Measurements from ENCODE around the gene RNF223.

Gene RNF223

DNA sequence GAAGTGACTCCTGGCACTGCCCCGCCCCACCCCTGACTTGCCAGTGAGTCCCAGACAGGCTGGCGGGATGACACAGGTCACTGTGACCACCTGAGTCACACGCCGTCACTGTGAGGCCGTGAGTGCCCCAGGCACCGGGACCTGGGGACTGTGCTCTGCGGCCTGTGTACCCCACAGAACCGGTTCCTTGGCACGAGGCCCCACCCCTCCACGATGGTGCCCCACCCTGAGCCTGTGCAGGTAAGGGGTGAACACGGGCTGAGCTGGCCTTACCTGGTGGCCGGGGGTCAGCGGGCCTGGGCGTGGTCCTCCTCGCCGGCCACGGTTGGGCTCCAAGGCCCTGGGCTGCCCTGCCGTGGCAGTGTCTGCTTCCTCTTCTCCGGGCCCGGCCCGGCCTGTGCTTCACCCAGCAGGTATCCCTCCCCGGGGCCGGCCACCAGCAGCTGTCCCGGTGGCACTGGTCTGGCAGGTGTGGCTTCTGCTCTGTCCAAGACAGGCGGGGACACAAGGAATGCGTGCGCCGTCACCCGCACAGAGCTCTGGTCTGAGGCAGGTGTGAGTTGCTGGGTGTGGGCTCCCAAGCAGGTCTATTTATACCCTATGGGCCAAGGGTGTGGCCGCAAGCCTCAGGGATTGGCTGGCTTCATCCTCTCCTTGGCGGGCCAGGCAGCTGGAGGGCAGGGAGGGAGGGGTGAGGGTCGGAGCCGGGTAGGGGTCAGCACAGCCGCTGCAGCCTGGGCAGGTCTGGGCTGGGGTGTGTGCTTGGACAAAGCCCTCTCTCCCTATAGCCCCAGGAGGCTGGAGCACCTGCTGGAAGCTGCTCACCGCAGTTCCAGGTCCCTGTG lies at the start of gene RNF223:
TSS of gene RNF223 (minus strand) at position 564 of the 845 bp plus-strand sequence. CDS start 1,740 bp downstream, outside the sequence.
- no peak for DNase-seq (ENCODE audit: low read depth in 2 of 2, low spot score in 1 of 2)

GRCh38 chr1:1122981-1123480 lies 48.9 kb upstream of the RNF223 start:
- no peak for DNase-seq (ENCODE audit: low read depth in 2 of 2, low spot score in 1 of 2)

- DNase-seq (ENCODE audit: low read depth in 2 of 2, low spot score in 1 of 2), result peak; percentile 56 to 74
Observed at GRCh38 chr1:1122078-1122811, 48.1 kb upstream of the RNF223 start.

- no peak for DNase-seq (ENCODE audit: low read depth in 2 of 2, low spot score in 1 of 2)
Observed at GRCh38 chr1:1121611-1122077, 47.5 kb upstream of the RNF223 start.

DNA sequence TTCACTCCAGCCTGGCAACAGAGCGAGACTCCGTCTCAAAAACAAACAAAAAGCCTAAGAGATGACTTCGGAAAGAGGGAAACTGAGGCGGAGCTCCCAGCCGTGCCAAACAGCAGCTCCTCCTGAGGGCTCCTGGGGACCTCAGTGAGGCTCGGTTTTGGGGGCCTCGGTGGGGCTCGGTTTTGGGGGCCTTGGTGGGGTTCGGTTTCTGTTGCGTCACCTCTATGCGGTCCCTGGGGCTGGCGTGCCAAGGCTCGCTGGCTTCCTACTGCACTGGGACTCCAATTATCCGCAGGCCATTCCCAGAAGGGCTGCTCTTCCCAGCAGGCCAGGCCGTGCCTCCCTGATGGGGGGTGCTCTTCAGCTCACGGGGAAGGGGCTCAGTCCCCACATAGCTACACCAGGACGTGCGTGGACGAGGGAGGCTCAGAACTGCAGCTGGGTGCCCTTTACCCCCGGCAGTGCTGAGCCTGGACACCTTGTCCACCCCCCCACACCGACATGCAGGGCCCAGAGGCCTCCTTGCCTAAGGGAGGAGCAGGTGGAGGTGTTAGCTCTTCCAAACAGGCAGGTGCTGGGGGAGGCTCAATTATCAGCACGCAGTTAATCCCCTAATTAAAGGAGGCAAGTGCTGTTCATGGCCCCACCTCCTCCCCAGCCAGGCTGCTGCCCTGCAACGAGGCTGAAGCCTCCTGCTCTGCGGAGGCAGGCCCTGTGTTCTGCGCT lies 46.9 kb upstream of the RNF223 start:
- no peak for DNase-seq (ENCODE audit: low read depth in 2 of 2, low spot score in 1 of 2)

DNA sequence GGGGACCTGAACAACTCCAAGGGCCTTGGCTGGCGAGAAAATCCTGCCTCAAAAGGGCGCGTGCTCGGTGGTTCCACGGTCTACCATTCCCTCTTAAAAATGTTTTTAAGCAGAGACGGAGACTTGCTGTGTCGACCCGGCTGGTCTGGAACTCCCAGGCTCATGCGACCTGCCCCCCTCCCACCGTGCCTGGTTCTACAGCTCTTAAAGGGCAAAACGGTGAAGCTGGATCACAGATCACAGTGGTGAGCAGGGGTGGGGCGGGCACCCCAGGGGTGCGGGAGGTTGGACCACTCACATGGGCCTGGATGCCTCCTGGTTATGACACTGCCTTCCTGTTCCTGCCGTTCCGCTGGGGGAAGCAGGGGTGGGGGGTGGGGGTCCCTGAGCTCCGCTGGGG lies 46.0 kb upstream of the RNF223 start:
- no peak for DNase-seq (ENCODE audit: low read depth in 2 of 2, low spot score in 1 of 2)

- DNase-seq (ENCODE audit: low read depth in 2 of 2, low spot score in 1 of 2), result no peak
Observed at GRCh38 chr1:1119272-1119890, 45.3 kb upstream of the RNF223 start.

DNA sequence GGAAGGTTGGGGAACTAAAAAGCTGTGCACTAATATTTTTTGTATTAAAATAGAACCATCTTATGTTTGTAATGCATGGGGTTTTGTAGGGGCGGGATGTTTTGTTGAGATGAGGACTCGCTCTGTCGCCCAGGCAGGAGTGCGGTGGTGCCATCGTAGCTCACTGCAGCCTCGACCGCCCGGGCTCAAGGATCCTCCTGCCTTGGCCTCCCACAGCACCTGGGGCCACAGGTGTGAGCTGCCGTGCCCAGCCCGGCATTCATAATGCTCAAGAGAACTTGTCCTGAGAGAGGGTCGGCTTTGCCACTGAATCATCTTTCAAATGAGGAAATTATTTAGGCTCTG lies 44.7 kb upstream of the RNF223 start:
- no peak for DNase-seq (ENCODE audit: low read depth in 2 of 2, low spot score in 1 of 2)

DNA sequence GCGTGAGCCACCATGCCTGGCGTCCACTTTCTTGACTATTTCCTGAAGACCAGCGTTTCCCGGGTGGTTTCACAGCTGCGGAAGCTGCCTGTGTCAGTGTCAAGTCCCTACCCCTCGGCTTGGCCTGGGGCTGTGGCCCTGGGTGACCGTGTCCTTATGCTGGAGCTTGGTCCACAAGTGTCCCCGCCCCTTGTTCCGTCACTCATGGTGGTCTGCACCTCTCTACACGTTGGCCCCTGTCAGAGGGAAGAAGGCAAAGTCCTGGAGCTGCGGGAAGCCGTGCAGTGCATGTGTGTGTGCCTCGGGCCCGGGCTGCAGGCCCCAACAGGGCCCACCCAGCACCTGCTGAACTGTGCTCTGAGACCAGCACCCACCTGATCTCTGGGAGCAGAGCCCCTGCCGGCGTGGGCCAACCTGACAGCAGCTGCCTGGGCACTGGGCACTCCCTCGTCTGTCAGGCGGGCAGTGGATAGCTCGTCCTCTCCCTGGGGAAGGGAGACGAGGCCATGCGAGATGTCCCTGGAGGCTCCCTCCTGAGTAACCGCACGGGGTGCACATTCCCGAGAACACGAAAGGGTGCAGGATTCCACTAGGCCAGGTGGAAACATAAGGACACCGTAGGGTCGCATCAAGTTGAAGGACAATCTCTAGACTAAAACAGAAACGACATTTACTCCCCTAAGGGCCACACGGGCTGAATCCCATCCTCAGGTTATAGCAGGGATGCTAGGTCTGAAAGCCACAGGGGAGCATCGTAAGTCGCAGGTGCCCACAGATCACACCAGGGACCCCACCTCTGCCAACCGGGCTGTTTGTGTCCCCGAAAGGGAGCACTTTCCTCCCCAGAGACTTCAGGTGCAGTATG lies 44.1 kb upstream of the RNF223 start:
- no peak for DNase-seq (ENCODE audit: low read depth in 2 of 2, low spot score in 1 of 2)

DNA sequence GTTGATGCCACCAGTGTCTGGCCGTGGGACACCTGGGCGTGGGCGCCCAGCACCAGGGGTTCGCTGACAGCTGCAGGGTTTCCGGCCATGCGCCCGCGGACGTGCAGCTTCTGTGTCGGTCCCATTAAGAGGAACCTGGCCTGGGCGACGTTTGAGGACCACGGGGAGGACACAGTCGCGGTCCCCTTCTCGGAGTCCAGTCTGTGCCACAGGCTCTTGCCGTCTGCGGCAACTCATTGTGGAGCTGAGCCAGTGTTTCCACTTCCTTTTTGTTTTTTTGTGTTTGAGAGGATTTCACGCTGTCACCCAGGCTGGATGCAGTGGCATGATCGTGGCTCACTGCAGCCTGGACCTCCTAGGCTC lies 43.3 kb upstream of the RNF223 start:
- no peak for DNase-seq (ENCODE audit: low read depth in 2 of 2, low spot score in 1 of 2)

DNA sequence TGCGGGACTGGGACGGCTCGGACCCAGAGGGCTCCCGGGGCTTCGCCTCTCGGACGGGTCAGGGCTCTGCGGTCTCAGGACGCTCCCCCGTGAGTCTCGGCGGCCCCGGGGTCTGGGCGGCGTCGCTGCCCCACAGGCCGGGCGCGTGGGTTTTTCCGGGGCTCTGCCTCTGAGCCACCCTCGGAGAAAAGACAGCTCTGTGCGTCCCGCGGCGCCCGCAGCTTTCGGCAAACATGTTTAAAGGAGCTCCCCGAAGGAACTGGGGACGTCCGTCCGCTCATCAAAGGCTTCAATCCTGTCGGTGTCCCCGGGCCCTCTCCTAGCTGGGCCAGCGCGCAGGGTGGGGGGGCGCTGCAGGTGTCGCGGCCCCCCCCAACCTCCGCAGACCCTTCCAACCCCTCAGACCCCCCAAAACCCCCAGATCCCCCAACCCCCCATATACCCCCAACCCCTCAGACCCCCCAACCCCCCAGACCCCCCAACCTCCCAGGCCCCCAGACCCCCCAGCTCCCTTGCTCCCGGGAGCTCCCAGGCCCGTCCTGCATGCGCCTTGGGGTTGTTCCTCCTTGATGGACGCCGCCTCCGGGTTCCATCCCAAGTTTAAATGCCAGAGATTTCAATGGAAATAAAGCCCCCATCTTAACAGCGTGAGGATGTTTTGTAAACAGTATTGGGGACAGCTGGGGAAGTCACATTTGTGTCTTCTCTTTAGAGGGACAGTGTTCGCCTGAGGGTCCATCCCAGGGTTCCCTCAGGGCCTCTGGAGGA lies 42.8 kb upstream of the RNF223 start:
- DNase-seq (ENCODE audit: low read depth in 2 of 2, low spot score in 1 of 2), result no peak

- DNase-seq (ENCODE audit: low read depth in 2 of 2, low spot score in 1 of 2), result peak; percentile 94 to 97
Observed at GRCh38 chr1:1115786-1116700, 41.9 kb upstream of the RNF223 start, which contains the start of gene C1orf159. Gene C1orf159, minus strand, starts transcription at chr1:1116089. Its CDS starts 24,546 bp downstream, at chr1:1091543.

- no peak for DNase-seq (ENCODE audit: low read depth in 2 of 2, low spot score in 1 of 2)
Observed at GRCh38 chr1:1115136-1115785, 41.2 kb upstream of the RNF223 start.

GRCh38 chr1:1114431-1114830 lies 40.3 kb upstream of the RNF223 start:
- DNase-seq (ENCODE audit: low read depth in 2 of 2, low spot score in 1 of 2), result no peak

DNA sequence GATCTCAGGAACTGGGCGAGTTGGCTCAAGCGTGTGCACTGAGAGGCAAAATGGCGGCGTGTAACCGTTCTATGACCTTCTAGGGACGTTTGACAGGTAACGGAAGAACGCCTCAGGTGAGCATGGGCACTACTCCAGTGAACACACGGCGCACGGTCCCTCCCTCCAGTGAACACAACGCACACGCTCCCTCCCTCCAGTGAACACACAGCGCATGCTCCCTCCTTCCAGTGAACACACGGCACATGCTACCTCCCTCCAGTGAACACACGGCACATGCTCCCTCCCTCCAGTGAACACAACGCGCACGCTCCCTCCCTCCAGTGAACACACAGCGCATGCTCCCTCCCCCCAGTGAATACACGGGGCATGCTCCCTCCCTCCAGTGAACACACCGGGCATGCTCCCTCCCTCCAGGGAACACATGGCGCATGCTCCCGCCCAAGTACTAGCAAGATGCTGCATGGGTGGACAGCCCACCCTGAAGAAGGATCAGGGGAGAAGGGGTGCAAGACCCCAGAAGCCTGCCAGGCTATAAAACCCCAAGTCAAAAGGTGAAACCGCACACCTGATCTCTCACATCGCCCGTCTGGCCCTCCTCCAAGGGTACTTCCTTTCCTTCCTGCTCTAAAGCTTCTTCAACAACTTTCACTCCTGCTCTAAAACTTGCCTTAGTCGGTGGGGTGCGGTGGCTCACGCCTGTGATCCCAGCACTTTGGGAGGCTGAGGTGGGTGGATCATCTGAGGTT lies 38.3 kb upstream of the RNF223 start:
- DNase-seq (ENCODE audit: low read depth in 2 of 2, low spot score in 1 of 2), result no peak

DNA sequence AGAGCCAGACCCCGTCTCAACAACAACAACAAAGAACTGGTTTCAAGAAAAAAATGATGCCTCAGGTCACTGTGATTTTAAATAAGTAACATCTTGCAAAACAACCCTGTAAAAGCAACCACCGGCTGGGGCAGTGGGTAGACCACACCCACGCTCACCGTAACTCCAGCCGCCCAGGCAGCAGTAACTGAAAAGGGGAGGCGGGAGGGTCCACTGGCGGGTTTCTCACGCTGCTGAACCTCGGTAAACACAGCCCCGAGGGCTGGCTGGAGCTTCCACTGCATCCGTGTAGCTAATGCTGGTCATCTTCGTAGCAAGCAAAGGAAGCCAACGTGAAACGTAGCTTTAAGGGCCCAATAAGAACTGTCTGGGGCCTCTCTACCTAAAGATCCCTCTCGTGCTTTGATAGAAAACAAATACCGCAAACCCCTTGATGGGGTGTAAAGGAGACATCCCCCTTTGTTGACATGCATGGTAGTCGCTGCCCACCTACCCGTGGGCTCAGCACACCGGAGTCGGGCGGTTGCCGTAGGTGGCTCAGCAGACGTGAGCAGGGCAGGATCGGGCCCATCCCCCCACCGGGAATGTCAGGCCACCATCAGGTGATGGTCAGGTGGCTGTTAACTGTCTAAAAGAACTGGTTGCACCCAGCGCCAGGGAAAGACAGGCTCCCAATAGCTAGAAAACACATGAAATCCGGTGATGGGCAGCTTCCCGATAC lies 37.6 kb upstream of the RNF223 start:
- no peak for DNase-seq (ENCODE audit: low read depth in 2 of 2, low spot score in 1 of 2)
